DMS153 treated with DMSO at 0.1 percent for 48 hours (cell line): ENCODE data around the gene PTCD1.

Experiments used
- DNase-seq: peaks from one replicate; lab custom pipeline; 2025; ENCODE audit not compliant: unreplicated experiment; lab: John Stamatoyannopoulos, UW

Gene PTCD1, protein sequence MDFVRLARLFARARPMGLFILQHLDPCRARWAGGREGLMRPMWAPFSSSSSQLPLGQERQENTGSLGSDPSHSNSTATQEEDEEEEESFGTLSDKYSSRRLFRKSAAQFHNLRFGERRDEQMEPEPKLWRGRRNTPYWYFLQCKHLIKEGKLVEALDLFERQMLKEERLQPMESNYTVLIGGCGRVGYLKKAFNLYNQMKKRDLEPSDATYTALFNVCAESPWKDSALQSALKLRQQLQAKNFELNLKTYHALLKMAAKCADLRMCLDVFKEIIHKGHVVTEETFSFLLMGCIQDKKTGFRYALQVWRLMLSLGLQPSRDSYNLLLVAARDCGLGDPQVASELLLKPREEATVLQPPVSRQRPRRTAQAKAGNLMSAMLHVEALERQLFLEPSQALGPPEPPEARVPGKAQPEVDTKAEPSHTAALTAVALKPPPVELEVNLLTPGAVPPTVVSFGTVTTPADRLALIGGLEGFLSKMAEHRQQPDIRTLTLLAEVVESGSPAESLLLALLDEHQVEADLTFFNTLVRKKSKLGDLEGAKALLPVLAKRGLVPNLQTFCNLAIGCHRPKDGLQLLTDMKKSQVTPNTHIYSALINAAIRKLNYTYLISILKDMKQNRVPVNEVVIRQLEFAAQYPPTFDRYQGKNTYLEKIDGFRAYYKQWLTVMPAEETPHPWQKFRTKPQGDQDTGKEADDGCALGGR

DNA sequence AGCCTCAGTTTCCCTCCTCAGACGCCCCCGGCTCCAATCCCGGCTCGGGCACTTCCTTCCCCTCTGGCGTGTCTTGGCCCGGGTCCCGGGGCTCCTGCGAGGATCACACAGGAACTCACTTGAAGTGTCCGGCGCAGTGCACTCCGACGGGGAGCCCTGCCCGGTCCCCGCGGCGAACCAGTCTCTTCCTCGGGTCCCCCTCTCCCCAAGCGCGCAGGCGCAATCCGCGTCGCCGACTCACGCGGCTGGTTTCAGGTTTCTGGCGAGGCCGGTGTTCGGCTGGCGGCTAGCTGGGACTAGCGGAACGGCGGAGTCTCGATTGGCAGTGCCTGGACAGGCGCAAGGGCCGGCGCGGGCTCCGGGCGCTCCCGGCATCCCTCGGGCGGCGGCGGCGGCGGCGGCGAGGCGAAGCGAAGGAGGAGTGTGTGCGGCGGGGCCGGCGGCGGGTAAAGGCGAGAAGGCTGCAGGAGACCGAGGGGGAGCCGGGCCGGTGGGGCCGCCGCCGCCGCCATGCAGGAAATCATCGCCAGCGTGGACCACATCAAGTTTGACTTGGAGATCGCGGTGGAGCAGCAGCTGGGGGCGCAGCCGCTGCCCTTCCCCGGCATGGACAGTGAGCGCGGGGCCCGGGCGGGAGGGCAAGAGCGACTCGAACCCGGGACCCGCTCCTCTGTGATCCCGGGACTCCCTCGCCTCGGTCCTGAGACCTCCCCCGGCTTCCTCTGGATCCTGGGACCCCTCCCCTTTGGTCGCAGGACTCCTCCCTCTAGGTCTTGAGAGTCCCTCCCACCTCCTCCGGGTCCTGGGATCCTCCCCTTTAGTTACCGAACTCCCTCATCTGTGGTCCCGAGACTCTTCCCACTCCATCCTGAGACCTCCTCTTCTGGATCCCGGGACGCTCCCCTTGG is at the start of gene PTCD1, which contains the start of gene CPSF4:
Gene PTCD1 (minus strand): TSS at position 226 of the 908 bp plus-strand sequence. CDS start 3,556 bp downstream, outside the sequence.
Gene CPSF4 (plus strand): TSS at position 371 of the 908 bp plus-strand sequence. CDS start 140 bp downstream, at position 511.
- peak; percentile 80 for DNase-seq

DNA sequence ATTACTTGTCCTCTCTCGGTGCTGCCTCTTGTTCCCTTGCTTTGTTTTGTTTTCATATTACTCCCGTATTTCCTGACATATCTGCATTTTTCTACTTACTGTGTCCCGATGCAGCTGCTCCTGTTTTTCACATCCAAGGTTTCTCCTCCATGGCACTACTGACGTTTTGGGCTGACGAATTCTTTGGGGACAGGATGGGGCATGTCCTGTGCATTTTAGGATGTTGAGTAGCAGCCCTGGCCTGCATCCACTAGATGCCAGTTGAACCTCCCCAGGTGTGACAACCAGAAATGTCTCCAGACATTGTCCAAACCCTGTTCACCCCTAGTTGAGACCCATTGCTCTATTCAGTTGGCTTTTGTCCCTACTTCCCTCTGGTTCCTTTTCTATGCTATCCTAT is 46.5 kb upstream of the PTCD1 start:
- DNase-seq = no peak

DNA sequence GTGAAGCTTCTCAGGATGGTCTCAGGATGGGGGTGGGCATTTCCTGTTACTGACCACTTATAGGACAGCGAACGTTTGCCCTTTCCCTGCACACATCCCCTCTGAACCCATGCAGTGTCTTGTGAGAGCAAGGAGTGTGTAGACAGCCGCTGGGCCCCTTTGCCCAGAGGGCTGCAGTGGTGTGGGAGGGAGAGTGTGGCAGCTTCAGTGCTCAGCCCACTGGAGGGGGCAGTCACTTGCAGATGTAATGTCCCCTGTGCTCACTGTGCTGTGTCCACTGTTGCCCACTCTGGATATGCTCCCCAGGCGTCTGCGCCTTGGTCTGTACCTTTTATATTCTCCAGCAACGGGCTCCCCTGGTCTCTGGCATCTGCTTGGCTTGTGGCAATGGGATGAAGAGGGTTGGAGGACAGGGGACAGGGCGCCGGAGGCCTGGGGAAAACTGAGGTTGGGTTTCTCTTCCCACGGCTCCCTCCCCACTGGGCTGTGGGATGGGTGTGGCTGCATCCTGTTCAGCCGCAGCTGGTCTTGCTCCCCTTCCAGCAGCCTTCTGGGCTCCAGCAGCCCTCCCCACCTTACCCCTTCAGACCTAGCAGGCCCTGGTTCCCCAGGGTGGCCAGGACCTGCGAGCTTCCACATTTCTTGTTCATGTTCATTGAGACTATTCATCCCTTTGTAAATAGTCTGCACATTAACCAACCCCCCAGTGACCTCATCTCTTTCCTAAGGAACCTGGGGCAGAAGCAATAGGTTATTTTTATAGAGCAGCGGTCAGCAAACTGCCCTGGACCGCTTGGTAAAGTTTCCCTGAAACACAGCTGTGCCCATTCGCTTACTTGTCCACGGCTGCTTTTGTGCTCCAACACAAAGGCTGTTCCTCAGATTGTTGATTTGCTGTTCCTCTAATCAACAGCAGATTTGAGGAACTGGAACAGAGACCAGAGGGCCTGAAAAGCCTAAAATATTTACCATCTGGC is 40.2 kb upstream of the PTCD1 start:
- no peak for DNase-seq

DNA sequence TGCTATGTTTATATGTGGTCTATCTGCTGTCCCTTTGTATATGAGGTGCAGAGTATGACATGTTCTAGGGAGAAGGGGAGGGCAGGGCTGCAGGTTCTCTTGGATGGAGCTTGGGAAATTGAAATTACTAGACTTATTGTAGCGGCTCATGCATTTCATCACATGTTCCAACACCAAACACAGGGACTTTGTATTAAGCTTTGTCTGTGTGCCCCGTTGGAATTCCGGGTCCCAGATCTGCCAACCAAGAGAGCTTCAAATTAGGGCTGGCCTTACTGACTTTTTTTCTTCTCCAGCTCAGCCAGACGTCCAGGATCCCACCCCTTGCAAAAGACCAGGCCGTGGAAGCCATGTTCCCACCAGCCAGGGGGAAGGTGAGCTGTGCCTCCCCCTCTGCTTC is 37.5 kb upstream of the PTCD1 start:
- no peak for DNase-seq

DNA sequence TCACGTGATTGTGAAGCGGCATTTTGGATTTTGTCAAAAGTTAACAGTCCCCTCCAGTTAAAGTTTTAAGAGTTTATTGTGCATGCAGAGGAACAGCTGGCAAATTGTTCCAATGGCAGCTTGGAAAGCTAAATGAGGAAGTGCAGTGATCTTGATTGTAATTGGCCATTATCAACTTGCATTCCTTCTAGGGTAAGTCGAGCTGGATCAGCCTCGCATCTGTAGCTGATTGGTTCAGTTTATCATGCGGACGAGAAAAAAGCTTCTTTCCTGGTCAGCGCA is 34.7 kb upstream of the PTCD1 start:
- no peak for DNase-seq

DNA sequence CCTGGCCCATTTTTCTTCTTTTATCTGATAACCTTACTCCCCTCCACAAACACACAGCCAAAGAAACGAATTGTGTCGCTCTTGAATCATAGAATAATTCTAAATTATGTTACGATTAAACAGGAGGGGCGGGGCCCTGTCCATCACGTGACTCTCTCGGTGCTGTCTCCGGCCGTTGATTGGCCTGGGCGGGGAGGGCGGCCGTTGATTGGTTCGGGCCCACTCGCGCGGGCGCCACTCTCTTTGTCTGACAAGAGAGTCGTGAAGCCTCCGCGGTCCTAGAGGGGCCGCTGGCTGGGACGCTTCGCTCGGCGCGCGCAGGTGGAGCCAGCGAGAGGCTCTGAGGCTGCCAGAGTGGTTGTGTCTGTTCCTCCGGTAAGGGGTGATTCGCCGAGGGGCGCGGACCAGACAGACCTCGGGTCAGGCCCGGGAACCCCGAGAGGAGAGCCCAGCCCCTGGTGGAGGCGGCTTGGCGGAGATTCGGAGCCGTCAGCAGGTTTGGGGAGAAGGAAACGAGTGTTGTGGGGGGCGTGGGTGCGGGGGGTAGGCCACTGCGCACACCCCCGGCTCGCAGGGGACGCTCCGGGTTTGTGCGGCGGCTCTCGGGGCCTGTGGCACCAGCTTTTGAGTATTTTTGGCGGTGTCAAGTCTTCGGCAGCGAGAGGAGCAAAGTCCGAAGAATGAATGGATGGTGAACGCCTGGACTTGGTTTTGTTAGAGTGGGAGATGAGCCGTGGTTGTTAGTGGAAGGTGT is 34.1 kb upstream of the PTCD1 start, which contains the start of gene ZNF789:
Gene ZNF789 (plus strand): TSS at position 330 of the 754 bp plus-strand sequence. CDS start 3,567 bp downstream, outside the sequence.
- DNase-seq = peak; percentile 84

DNA sequence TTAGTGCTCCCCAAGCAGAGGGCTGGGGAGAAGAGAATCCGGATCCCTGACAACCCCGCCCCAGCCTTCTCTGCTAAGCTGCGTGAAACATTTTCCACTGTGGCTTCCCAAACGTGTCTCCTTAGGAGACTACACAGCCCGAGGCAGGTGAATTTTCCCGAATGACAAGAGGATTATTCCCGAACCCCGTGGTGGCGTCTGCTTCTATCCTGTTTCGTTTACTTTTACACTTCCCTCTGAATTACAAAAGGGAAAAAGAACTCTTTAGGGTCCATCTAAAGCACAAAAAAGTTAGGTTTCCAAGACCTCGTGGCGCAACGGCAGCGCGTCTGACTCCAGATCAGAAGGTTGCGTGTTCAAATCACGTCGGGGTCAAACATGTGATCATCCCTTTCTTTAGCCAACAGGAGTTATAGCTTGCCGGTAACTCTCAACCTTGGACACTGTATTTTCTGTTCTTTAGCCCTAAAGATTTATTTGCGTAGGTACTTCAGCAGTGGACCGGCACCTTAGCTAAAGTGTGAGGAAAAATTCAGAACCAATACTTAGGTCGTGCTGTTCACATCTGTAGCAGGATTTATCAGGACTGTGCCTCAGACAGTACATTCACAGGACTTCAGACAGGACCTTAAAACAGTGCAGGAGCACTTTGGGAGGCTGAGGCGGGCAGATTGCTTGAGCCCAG is 30.9 kb upstream of the PTCD1 start:
- DNase-seq = no peak

DNA sequence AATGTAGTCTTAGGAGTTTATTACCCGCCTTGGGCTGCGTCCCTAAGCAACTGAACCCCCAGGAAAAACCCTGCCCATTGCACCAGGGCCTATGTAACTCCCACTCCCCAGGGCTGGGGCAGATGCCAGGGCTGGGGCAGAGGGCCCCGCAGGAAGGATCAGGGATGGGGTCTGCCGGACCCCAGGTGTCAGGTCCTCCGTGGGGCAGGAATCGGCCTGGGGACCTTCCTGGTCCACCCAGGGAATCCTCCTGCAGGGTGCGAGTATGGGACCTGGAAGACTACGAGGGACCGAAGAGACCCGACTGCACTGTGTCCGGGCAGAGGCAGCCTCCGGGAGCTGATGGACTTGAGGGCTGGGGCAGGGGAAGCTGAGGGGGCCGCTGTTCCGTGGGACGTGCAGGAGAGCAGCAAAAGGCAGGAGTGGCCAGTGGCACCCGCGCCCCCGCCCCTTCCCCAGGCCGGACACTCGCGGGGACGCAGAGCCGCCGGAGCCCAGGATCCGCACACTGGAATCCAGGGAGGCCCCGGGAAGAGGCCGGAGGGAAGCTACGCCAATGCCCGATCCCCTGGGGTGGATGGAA is 29.8 kb upstream of the PTCD1 start:
- DNase-seq = no peak

DNA sequence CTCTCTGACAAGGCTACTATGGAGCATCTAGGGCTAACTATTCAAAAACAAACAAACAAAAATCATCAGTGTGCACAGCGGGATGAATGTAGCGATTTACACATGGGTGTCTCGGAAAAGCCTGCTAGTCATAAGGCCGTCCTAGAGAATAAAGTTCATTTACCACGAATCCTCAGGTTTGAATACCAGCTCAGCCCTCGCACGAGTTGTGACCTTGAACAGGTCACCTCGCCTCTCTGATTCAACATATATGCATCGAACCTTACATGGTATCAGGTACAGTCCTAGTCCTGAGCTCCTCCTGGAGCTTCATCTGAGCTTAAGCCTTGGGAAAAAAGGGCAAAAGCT is 26.8 kb upstream of the PTCD1 start:
- no peak for DNase-seq

DNA sequence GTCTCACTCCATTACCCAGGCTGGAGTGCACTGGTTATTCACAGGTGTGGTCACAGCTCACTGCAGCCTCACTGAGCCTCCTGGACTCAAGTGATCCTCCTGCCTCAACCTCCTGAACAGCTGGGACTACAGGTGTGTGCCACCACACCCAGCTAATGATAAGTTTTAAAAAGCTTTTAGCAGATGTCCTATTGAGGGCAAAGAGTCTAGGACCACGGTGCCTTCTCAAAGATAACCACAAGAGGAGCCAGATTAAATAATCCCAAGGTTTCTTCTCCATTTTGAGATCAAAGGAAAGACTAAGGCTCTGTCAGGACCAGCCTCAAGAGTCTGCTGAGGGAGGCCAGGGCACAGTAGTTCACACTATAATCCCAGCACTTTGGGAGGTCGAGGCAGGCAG is 22.6 kb upstream of the PTCD1 start:
- DNase-seq = no peak

DNA sequence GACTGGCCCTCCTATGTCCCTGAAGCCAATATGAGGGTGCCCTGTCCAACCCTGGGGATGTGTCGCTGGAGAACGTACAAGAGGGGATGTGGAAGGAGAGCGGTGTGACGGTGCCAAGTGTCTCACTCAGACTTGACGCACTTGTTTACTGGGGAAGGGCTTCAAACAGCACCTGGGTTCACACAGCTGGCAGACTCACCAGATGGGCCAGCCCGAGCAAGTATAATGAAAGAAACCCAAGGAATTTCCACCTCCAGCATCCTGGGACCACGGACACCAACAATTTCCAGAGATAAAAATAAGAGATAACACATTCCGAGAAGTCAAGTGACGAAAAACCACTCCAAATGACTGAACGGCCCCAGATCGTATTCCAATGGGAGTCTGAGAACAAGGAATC is 22.1 kb upstream of the PTCD1 start:
- no peak for DNase-seq

DNA sequence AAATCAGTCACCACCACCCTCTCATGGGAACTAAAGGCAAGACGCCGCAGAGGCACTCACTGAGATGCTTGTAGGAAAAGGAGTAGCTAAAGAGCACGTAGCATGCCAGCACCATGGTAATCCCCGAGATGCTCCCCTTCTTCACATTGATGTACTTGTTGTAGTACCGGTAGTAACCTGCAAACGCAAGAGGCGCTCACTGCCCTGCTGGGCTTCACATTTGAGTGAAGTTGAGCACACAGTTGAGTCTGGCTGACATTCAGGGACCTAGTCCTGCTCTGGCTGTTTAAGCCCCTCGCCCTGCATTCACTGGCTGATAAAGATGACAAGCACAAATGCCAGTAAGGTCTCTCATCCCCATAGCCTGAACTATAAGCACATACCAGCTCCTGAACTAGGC is 20.5 kb upstream of the PTCD1 start:
- DNase-seq = no peak

DNA sequence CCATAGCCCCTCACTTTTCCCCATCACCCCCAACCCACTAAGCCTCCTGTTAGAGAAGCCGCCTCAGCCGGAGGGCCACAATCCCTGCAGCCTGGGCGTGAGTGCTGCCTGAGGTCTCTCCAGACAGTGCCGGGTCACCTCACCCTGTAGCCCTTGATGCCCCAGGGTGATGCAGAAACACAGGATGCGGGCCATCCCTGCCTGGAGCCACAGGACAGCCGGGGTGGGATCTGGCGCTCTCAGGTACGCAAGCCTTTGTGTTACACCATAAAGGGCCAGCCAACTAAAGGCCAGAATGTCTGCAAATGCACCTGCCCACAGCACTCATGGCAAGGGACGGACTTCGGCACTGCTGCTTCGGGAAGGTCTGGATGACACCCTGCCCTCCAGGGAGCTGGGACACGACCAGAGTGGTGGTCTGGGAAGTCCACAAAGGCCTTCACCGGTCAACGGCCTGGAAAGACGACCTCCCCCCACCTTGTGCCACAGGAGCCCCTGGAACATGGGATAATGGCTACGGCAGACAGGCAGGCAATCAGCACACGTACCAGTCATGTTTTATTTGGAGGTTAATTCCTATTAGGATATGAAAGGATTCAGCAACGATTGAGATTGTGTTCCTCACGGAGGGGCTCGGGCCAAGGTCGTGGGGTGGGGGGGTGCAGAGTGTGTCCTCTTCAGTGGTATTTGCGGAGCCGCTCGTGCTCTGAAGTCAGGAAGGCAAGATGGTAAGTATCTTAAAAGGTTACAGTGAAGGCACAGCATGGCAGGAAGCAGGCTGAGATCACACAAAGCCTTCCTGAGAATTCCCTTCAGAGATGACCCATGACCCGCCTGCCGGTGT is 19.3 kb upstream of the PTCD1 start:
- DNase-seq = no peak

DNA sequence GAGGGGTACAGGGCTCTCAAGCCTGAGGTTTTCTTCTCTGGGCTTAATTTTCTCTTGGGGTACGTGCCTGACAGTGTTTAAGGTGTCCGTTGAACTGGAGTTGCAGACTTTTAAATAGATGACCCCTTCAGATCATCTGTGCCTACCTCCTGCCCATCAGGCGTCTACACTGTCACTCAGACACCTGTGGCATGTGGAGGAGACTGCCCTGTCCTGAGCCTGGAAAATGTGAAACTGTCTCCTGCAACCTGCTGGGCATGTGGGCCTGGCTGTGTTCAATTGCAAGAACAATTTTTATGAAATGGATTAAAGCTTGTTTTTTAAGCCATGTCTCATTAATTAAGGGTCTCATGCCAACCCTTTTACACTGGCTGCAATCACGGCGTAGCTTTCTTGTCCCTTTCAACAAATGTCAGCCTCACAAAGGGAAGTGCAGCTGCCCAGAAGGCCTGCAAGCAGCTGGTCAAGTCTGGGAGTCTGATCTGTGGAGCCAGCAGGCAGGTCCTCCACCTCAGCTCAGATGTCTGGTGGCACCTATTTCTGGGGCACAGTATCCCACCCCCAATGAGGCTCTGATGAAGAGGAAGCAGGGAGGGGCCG is 18.6 kb upstream of the PTCD1 start:
- DNase-seq = no peak

DNA sequence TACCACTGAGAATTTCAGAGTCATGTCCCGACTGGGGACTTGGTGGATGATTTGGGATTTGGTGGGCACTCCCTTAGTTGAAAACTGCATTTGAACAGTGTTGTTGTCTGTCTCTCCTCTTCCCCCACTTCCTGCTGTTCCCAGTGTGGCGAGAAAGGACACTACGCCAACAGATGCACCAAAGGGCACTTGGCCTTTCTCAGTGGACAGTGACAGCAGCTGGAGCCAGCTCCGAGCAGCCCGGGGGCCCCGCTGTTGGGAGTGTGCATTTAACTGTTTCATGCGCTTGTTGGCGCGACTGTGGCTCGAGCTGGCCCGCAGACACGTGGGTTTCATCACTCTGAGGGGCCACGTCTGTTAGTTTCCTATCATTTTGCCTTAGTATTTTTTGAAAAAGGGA is 17.7 kb upstream of the PTCD1 start:
- DNase-seq = no peak

DNA sequence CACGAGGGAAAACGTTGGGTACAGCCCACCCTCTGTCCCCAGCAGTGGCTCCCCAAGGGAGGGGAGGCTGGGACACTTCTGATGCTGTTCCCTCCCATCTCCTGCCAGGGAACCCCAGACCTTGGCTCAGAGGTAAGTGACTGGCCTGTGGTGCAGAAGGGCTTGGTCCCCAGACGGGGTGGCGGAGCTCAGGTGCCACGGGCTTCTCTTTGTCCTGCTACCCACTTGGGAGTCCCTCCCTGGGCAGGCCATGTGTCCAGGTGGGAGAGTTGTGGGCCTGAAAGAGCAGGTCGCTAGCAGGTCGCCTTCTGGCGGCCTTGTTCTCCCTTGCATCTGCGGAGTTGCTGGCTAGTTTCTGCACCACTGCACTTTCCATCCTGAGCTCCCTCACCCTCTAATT is 17.3 kb upstream of the PTCD1 start:
- no peak for DNase-seq

DNA sequence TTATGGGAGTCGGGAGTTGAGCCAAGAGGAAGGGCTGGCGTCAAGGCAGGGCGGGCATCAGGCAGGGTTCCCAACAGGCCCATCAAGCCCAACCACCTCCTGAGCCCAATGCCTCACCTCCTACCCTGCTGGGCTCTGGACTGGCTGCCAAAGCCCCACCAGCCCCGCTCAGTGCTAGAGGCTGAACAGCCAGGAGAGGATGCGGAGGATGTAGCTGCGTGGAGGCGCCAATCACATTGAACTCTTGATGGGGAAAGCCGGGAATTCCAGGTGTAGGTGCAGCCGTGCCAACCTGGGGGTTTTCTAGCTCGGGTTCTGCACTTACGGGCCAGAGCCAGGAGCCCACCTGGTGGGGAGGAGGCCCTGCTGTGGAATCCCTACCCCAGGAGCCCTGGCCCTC is 14.5 kb upstream of the PTCD1 start:
- DNase-seq = no peak
